OCI-M2 (cell line): ENCODE results near the gene MAGEC1.
"Not testable (repeated sequence)": the region's sequence is repeated elsewhere in the genome, so short reads cannot be mapped to it uniquely, and the experiment has no call there.

ENCODE experiments used
- DNase-seq: peaks from one replicate; lab custom pipeline; 2025; ENCODE audit not compliant: unreplicated experiment; lab: John Stamatoyannopoulos, UW

Gene MAGEC1, protein sequence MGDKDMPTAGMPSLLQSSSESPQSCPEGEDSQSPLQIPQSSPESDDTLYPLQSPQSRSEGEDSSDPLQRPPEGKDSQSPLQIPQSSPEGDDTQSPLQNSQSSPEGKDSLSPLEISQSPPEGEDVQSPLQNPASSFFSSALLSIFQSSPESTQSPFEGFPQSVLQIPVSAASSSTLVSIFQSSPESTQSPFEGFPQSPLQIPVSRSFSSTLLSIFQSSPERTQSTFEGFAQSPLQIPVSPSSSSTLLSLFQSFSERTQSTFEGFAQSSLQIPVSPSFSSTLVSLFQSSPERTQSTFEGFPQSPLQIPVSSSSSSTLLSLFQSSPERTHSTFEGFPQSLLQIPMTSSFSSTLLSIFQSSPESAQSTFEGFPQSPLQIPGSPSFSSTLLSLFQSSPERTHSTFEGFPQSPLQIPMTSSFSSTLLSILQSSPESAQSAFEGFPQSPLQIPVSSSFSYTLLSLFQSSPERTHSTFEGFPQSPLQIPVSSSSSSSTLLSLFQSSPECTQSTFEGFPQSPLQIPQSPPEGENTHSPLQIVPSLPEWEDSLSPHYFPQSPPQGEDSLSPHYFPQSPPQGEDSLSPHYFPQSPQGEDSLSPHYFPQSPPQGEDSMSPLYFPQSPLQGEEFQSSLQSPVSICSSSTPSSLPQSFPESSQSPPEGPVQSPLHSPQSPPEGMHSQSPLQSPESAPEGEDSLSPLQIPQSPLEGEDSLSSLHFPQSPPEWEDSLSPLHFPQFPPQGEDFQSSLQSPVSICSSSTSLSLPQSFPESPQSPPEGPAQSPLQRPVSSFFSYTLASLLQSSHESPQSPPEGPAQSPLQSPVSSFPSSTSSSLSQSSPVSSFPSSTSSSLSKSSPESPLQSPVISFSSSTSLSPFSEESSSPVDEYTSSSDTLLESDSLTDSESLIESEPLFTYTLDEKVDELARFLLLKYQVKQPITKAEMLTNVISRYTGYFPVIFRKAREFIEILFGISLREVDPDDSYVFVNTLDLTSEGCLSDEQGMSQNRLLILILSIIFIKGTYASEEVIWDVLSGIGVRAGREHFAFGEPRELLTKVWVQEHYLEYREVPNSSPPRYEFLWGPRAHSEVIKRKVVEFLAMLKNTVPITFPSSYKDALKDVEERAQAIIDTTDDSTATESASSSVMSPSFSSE

DNA sequence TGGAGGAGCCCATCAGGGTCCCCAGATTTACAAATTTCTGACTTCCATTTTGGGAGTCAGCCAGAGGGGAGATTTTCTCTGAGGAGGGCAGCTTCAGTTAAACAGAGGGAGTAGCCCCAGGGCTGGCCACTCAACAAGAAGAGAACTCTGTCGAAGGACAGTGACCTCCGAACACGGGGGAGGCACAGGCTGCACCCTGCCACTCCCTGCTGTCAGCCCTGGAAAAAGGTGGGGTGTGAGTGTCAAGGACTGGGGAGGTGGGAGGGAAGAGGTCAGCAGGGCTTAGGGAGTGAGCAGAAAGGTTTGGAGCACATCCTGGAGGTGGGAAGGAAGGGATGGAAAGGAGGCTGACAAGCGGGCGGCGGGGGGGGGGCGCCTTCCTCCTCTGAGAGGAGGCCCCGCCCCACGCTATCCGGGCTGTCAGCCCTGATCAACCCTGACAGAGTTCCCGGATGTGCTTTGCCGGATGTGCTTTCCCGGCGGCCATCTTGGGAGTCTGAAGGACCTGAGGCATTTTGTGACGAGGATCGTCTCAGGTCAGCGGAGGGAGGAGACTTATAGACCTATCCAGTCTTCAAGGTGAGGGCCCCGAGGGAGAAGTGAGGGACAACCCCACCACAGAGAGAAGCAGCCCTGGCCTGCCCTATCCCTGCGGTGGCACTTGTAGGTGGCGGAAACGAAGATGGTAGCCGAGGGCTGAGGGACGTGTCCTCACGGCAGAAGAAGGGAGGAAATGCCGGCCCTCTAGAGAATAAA, at the start of gene MAGEC1:
TSS of gene MAGEC1 (plus strand) at position 495 of the 756 bp plus-strand sequence. CDS start 1,179 bp downstream, outside the sequence.
- no peak for DNase-seq

GRCh38 chrX:141857479-141857878, 46.2 kb upstream of the MAGEC1 start:
- DNase-seq = no peak

GRCh38 chrX:141879616-141880015, 24.1 kb upstream of the MAGEC1 start:
- no peak for DNase-seq

GRCh38 chrX:141888811-141889210, 14.9 kb upstream of the MAGEC1 start:
- not testable (repeated sequence) for DNase-seq

DNA sequence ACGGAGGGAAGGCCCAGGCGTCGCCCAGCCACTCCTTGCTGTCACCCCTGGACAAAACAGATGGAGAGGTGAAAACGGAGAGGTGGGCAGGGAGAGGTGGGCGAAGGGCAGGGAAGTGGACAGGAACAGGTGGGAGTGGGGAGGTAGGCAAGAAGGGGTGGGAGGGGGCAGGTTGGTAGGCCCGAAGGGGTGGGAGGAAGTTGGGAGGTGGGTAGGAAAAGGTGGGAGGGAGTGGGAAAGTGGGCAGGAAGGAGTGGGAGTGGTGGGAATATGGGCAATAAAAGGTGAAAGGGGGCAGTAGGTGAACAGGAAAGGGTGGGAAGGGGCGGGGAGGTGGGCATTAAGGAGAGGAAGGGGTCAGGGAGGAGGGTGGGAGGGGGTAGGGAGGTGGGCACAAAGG, 9.0 kb upstream of the MAGEC1 start:
- DNase-seq = no peak

DNA sequence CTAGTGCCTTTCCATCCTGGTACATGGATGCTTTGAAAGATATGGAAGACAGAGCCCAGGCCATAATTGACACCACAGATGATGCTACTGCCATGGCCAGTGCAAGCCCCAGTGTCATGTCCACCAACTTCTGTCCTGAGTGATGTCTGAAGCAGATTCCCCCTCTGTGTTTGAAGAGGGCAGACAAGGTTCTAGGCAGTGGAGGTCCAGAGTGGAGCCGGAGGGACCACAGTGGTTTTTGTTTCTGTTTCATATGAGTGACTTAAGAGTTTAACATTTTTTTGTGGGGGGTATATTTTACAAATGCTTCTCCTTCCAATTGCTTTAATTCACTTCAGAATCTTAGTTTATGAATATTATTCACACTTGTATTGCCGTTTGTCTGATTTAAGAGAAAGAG, 6.0 kb upstream of the MAGEC1 start:
- DNase-seq = no peak

DNA sequence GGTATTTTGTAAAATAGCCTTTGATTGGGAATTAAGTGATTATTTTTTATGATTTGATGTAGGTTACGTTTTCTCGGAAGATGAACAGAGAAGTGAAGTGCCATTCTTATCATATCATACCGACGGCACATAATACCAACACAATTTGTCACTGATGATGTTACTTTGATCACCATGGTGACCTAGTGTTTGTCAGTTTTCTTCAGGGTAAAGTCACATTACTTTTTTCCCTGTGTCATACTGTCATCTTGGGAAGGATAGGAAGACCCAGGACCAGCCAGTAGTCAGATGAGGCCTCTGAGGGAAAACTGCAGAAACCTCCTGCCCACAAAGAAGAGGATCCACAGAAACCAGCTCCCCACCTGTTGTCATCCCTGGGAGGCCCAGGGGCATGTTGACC, 1.3 kb upstream of the MAGEC1 start:
- DNase-seq = no peak

- no peak for DNase-seq
Measured at GRCh38 chrX:141904262-141904661, 568 bp downstream of the MAGEC1 start.

- no peak for DNase-seq
Measured at GRCh38 chrX:141917801-141918200, 14.1 kb downstream of the MAGEC1 start.

DNA sequence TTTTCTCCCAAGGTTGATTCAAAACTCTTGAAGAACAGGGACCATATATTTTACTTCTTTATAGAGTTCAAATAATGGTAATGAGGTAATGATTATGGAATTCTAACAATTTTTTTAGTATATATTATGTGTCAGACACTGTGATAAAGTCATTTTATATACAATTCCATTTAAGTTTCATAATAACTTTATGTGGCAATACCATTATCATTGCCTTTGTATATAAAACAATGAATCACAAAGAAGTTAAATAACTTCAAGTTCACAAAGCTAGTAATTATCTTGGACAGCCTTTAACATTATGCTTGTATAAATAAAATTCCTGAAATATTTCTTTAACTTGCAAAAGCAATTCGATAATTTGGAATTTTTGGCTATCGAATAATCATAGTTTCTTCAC, 20.6 kb downstream of the MAGEC1 start:
- no peak for DNase-seq

DNA sequence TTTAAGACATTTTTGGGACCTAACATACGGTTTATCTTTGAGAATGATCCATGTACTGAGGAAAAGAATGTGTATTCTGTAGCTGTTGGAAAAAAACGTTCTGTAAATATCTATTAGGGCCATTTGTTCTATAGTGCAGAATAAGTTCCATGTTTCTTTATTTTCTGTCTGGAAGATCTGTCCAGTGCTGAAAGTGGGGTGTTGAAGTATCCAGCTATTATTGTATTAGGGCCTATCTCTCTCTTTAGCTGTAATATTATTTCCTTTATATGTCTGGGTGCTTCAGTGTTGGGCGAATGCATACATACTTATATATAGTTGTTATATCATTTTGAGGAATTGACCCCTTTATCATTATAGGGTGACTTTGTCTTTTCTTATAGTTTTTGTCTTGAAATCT, 24.7 kb downstream of the MAGEC1 start:
- DNase-seq = no peak

GRCh38 chrX:141934059-141934641, 30.5 kb downstream of the MAGEC1 start:
- no peak for DNase-seq

- no peak for DNase-seq
Measured at GRCh38 chrX:141935645-141936044, 32.0 kb downstream of the MAGEC1 start.

- no peak for DNase-seq
Measured at GRCh38 chrX:141936080-141936479, 32.4 kb downstream of the MAGEC1 start.

DNA sequence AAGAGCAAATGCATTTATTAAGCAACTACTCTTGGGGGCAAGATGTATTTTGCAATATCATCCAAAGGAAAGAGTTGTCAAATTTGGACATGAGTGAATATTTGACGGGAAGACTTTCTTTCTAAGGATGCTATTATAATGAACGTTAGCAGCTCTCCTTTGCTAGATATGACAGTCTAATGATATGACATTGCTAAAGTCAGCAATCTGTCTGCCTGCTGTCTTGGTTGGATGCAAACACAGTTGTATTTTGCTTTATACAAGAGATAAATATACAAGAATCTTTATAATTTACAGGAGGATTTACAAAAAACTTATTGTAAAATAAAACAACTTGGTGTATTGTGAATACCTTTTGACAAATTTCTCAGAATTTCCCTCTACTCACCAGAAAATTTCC, 37.5 kb downstream of the MAGEC1 start:
- DNase-seq = no peak

- DNase-seq = no peak
Measured at GRCh38 chrX:141945426-141945825, 41.7 kb downstream of the MAGEC1 start.

GRCh38 chrX:141947350-141947749, 43.7 kb downstream of the MAGEC1 start:
- no peak for DNase-seq

- DNase-seq = no peak
Measured at GRCh38 chrX:141952603-141953002, 48.9 kb downstream of the MAGEC1 start.

- DNase-seq = no peak
Measured at GRCh38 chrX:141958675-141959074, 55.0 kb downstream of the MAGEC1 start.
